ENCODE data around the gene MRPS34.

DNA sequence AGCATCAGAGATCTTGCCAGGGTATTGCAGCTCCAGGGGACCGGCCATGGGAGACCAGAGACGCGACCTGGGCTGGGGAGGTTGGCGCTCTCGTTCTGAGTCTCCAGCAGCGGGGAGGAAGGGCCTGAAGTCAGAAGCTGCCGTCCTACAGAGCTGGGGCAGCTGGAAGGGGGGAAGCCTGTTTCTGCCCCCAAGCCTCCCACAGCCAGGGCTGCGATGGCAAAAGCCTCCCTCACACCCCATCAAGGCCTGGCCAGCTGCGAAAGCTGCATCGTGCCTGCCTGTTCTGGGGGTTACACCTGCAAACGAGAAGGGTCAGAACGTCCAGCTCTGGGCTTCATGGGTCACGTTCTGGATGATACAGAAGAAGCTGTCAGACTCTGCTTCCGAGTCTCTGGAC is 40.9 kb downstream of the MRPS34 start:
- TF ChIP-seq, protein P1, sequence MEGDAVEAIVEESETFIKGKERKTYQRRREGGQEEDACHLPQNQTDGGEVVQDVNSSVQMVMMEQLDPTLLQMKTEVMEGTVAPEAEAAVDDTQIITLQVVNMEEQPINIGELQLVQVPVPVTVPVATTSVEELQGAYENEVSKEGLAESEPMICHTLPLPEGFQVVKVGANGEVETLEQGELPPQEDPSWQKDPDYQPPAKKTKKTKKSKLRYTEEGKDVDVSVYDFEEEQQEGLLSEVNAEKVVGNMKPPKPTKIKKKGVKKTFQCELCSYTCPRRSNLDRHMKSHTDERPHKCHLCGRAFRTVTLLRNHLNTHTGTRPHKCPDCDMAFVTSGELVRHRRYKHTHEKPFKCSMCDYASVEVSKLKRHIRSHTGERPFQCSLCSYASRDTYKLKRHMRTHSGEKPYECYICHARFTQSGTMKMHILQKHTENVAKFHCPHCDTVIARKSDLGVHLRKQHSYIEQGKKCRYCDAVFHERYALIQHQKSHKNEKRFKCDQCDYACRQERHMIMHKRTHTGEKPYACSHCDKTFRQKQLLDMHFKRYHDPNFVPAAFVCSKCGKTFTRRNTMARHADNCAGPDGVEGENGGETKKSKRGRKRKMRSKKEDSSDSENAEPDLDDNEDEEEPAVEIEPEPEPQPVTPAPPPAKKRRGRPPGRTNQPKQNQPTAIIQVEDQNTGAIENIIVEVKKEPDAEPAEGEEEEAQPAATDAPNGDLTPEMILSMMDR (conservative IDR thresholded peaks at IDR 0.05) = no peak
- no peak for TF ChIP-seq ZFX (IDR thresholded peaks at IDR 0.05)
